Vagina (tissue), 2 donors: ENCODE data around the gene TRIM69.

Experiments used
- CTCF ChIP-seq, 3 experiments: fragments of 450-650 bp in 2 of 3; fragments of 200-600 bp in 1 of 3; sonication (generic) in 1 of 3; IDR thresholded peaks; one replicate each; pipeline ENCODE4 v1.5.1; 2017 to 2019; ENCODE audit warnings: antibody characterized with exemption in 3 of 3, mild to moderate bottlenecking in 2 of 3, moderate library complexity in 2 of 3
- POLR2A ChIP-seq, 2 donors: fragments of 450-650 bp; IDR thresholded peaks; one replicate each; pipeline ENCODE4 v1.6.1; 2017; ENCODE audit warnings: antibody characterized with exemption in 2 of 2, mild to moderate bottlenecking in 2 of 2, moderate library complexity in 2 of 2

DNA sequence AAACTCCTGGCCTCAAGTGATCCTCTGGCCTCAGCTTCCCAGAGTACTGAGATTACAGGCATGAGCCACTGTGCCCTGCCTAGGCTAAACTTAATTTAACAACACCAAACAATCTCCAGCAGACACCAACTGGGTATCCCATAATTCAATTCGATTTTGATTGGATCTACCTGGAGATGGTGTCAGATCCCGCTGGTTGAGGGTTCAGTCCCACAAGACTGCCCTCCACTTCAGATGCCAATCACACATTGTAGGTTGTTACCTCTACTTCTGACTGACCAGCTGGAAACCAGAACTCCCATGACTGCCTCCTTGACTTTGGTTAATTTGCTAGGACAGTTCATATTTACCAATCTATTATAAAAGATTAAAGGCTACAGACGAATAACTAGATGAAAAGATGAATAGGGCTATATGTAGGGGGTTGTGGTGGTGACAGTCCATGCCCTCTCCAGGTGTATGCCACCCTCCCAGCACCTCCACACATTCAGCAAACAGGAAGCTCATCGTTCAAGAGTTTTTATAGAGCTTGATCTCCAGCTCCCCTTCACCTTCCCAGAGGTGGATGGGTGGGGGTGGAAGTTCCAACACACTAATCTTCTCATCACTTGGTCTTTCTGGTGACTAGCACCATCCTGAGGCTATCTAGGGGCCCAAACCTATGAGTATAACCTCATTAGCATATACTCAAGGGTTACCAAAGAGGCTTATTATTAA is 15.7 kb upstream of the TRIM69 start:
- no peak for TF ChIP-seq CTCF (IDR thresholded peaks at IDR 0.05)
- no peak for TF ChIP-seq POLR2A (IDR thresholded peaks at IDR 0.05)
